KBM-7 (cell line): ENCODE results near the gene ZFYVE27.
"Not testable (repeated sequence)": the region's sequence is repeated elsewhere in the genome, so short reads cannot be mapped to it uniquely, and the experiment has no call there.

Experiments
- DNase-seq: peaks from one replicate; pipeline ENCODE4 v3.0.0-alpha.2; 2015
- in situ Hi-C: fragments of 300-500 bp; cut with MboI; formaldehyde crosslinking; loops from 2 replicates; pipeline ENCODE4 v1.14.3; 2020; ENCODE audit warnings: low sequenced_read_pairs, low pct_unique_long_range_greater_than_20kb, mixed read lengths

The ZFYVE27 gene, protein sequence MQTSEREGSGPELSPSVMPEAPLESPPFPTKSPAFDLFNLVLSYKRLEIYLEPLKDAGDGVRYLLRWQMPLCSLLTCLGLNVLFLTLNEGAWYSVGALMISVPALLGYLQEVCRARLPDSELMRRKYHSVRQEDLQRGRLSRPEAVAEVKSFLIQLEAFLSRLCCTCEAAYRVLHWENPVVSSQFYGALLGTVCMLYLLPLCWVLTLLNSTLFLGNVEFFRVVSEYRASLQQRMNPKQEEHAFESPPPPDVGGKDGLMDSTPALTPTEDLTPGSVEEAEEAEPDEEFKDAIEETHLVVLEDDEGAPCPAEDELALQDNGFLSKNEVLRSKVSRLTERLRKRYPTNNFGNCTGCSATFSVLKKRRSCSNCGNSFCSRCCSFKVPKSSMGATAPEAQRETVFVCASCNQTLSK

DNA sequence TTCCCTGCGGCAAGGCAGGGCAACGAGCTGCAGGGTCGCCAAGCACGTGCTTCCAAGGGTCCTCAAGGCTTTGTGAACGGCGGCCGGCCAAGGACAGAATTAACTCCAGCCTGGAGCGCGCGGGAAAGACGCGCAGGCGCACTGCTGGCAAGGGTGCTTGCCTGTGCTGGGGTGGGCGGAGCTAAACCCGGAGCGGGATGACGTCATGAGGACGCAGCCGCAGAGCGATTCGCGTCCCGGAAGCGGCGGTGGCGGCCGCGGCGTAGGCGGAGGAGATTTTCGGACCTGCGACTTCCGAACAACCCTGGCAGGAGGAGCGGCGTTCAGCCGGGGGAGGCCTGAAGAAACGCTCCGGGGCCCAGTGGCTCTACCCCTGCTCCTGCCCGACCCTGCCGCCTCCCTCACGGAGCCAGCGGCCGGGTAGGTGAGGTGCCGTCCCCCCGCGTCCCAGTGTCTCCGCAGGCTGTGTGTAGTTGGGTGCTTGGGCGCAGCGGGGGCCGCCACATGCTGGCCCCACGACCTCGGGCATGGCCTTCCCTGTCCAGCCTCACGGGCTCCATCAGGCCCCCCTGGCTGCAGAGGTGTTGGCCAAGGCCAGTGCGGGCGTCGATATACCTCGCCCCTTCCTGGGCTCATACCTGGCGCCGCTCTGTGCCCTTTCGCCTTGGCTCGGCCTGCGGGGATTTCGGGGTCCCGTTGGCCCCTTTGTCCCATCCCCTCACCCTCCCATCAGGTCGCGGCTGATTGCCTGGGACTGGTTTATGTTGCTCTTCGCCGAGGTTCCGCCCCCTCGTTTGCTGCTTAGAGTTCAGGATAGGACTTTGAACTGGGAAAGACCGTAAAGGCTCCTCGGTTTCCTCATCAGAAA, at the start of gene ZFYVE27:
TSS of gene ZFYVE27 (plus strand) at position 227 of the 868 bp plus-strand sequence. CDS start 1,350 bp downstream, outside the sequence.
- DNase-seq, result peak; percentile 94
- in situ Hi-C loops, result no loop called here

DNA sequence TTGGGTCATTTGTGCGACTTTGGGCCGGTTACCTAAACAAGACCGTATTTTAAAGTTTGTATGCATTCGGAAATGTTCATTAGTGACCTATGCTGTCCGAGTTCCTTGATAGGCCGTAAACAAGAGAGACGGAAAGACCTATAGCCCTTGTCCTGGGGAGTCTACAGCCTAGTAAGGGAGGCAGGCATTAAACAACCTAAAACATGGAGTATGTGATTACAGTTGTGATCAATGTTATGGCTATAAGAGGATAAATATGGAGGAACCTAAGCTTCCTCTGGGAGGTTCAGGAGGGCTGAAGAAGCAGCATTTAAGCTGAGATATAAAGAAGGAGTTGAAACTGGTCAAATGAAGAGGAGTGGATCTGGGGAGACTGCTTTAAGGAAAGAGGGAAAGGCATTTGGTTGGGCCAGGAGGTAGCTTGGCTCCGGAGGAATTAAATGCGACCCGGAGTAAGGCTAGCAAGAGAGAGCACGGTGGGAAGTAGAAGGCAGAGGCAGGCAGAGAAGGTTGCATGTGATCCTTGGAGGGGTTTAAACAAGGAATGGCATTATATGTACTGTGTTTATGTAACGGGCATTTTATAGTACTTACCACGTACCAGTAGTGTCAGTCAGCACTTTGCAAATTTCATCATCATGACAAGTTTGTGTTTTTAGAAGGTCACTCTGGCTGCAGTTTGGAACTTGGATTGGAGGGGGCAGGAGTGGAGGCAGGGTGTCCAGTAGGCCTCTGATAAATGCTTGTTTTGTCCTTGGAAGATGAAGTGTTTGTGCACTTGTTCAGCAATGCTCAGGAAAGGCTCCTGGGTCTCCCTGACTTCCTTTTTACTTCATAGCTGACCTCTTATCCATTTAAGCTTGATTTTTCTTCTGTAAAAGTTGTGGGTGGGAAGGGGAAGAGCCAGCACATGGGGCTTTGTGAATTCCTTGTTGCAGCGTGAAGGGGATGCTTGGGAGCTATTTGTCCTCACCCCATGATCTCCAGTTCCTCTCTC, 48.8 kb upstream of the ZFYVE27 start:
- in situ Hi-C loops, result no loop called here
- no peak for DNase-seq

DNA sequence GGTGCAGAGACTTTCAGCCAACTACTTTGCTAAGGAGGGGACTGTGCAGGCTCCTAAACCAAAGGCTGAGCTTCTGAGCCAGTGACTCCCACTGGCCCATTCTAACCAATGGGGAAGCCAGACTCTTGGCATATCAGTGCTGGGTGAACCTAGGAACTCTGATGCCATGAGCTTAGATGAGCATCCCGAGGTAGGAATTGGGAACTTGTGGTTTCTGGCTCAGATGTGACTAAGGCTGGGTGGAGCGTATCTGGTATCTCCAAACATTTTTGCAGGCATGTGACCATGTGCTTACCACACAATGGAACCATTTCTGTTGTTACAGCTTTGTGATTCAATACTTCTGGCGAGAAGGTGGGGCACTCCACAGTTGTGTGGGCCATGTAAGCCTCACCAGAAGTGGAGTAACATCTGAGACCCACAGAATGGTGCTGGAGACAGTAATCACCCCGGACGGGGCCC, 47.3 kb upstream of the ZFYVE27 start:
- DNase-seq, result peak; percentile 64
- in situ Hi-C loops, result no loop called here

DNA sequence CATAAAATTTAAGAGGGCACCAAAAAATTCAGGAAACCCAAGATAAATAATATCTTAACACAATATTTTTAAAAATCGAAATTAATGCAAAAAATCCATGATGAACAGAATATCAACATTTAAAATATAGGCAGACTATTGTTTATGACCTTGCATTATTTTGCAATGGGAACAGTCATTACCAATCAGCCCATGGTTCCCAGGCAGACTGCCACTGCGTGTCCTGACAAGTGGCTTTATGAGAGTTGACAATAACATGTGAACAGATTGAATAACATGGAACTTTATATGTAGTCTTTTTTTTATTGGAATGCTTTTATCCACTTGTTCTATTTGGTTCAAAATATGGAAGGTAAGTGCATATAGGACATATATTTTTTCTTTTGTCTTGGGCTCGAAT, 46.8 kb upstream of the ZFYVE27 start:
- DNase-seq, result no peak
- in situ Hi-C loops, result no loop called here

DNA sequence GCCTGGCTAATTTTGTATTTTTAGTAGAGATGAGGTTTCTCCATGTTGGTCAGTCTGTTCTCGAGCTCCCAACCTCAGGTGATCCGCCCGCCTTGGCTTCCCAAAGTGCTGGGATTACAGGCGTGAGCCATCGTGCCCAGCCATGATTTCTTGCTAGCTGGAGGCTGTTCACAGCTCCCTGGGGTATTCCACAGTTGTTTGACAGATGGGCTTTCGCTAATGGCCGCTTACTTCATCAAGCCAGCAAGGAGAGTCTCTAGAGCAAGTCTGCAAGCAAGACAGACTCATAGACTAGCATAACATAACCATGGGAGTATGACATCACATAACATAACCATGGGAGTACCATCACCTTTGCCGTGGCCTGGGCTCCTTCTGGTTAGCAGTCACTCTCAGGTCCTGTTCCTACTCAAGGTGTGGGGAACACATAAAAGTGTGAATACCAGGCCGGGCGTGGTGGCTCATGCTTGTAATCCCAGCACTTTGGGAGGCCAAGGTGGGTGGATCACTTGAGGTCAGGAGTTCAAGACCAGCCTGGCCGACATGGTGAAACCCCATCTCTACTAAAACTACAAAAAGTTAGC, 38.8 kb upstream of the ZFYVE27 start:
- in situ Hi-C loops, DNase-seq: not testable (repeated sequence)

DNA sequence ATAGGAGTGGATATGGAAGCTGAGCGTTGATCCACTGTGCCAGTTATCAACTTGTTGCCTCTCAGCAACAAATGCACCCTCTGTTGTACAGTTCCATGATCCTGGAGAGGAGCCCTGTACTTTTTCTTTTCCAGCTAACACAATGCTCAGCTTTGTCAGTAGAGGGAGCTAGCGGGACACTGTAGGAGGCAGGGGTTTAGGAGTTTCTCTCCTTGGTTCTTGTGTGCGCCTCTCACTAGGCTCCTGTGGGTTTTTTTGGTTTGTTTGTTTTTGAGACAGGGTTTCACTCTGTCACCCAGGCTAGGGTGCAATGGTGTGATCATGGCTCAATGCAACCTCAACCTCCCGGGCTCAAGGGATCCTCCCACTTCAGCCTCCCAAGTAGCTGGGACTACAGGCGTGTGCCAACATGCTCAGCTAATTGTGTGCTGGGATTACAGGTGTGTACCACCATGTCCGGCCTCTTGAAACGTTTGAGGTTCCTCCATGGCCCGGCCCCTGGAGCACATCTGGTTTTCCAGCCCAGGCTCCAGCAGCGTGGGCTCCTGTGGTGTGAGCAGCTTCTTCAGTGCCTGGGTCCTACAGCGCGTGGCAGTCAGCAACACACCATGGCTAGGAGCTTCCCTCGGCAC, 35.4 kb upstream of the ZFYVE27 start:
- in situ Hi-C loops, result no loop called here
- peak; percentile 82 for DNase-seq

DNA sequence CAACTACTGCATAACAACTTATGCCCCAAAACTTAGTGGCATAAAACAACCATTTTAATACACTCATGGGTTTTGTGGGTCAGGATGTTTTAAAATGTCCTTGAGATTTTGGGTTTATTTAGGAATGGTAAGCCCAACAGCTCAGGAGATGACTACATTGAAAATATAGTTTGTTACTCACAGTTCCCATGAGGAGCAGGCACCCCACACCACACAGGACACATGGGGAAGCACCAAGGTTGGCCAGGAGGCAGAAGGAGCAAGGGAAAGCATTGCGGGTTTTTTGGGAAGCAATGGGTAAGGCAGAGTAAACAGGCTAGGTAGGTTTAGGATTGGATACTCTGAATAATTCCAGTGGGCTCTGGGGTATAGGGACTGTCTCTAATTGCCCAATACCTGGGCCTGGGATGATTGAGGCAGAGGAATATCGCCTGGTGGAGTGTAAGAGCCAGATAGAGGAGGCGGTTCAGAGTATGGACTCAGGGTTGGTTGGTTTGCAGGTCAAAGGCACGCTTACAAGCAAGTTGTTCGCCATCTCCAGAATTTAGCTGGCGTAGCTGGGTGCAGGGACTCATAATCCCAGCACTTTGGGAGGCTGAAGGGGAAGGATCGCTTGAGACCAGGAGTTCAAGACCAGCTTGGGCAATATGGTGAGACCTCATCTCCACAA, 33.4 kb upstream of the ZFYVE27 start:
- in situ Hi-C loops, result no loop called here
- no peak for DNase-seq

DNA sequence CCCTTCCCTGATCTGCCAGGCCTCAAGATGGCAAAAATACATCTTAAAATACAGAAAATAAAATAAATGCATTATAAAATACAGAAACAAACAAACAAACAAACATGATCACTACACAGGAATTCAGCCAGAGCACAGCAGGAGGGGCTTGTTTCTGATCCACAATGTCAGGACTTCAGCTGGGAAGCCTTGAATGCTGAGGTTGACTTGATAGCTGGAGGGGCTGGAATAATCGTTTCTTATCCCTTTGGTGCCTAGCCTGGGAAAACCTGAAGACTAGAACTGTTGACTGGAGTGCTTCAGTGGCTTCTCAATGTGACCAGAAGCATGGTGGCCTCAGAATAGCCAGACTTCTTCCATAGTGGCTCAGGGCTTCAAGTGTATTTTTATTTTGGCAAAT, 32.6 kb upstream of the ZFYVE27 start:
- in situ Hi-C loops, result no loop called here
- no peak for DNase-seq

DNA sequence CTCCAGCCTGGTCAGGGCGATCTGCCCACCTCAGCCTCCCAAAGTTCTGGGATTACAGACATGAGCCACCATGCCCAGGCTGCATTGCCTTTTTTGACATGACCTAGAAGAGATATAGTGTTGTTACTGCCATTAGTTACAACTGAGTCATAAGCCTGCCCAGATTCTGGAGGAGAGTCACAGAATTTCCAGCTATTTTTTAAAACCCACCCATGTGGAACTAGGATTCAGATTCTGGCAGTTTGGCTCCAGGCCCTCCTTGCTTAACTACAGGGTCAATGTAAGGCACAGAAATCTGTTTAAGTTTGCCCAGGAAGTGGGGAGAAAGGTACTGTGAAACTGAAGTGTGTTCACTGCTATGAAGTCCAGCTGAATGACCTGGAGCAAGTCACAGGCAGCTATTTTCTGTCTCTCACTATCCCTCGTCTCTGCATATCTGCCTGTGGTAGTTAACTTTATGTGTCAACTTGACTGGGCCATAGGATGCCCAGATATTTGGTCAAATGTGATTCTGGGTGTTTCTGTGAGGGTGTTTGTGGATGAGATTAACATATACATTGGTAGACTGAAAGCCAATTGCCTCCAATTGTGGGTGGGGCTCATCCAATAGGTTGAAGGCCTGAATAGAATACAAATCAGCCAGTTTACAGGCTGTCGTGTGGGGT, 31.8 kb upstream of the ZFYVE27 start:
- in situ Hi-C loops, result no loop called here
- DNase-seq, result no peak

DNA sequence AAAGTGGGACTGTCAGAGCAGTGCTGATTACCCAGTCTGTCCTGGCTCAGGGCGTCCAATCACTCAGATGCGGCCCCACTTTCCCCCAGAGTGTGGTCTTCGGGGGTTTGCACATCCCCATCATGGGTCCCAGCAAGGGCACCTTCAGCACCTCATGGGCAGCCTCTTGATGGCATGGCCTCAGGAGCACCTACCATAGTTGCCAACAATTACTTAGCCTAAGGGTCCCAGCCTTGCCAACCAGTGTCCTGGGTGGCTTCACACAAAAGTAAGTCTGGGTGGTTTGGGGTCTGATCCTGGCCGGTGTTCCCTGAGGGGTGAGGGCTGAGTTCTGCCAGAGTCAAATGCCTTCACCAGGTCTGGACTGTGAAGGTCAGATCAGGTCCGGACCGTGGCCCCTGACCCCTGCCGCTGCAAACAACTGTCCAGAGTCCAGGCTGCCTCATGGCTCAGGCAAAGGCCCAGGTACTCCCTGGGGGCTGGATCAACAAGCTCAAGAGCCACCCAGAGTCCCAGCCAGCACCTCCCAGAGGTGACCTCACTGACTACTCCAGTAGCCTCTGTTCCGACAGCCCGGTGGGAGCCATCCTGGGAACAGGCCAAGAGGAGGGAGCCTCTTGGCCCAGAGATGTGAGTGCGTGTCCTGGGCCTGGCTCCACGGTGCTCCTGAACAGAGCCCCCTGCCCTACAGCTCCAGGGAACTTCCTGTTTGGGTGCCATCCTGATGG, 29.6 kb upstream of the ZFYVE27 start:
- in situ Hi-C loops, result no loop called here
- DNase-seq, result no peak

DNA sequence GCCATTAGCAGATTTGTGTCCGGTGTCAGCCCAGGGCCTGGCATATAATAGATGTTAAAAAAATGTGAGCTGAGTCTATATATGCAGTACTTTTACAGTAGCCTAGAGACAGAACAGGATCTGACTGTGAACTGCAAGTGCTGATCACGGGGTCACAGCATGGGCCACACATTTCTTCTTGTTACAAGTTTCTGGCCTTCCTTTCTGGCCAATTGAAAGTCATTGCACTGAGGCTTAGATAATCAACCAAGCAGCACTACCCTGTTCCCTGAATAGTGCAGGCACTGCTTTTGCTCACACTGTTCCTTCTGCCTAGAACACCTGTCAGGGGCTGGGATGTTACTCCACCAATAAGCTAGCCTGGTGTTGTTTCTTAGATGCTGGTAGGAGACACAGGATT, 28.8 kb upstream of the ZFYVE27 start:
- no peak for DNase-seq
- in situ Hi-C loops, result no loop called here

DNA sequence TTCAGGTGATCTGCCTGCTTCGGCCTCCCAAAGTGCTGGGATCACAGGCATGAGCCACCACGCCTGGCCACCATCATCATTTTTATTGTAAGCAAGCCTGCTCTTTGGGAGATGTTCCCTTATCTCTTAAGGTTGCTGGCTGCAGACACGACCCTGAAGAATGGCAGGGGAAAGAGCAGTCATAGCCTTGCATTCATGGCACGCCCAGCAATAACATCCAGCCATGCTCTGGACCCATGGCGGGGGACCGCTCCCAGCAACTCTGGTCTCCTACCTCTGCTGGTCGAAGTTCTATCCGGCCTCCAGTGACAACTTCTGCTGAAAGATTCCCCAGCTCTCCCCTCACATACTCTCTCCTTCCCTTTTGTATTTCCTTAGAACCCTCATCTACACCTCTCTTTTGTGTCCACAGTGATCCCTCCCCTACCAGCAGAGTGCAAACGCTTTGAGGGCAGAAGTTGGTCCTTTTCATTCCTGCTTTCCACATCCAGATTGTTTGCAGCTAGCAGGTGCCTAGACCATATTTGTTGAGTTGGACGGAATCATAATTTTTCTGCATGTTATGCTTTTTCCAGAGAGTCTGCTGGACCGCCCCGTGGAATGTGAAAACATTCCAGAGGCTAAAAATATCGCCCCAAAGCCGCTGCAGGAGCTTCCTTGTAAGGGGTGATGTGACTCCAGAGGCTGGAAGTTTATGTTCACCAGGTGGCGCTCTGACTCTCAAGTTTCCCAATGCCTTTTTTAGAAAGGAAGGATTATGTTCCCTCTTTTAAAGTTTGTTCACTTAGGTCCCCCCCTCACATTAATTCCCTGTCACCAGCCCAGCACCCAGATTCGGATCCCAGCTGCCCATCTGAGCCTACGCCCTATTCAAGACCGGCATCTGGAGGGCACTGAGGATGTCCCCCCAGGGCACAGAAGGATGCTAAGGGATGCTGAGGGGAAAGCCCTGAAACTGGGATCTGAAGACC, 27.7 kb upstream of the ZFYVE27 start:
- DNase-seq, result peak; percentile 81
- in situ Hi-C loops, result no loop called here

DNA sequence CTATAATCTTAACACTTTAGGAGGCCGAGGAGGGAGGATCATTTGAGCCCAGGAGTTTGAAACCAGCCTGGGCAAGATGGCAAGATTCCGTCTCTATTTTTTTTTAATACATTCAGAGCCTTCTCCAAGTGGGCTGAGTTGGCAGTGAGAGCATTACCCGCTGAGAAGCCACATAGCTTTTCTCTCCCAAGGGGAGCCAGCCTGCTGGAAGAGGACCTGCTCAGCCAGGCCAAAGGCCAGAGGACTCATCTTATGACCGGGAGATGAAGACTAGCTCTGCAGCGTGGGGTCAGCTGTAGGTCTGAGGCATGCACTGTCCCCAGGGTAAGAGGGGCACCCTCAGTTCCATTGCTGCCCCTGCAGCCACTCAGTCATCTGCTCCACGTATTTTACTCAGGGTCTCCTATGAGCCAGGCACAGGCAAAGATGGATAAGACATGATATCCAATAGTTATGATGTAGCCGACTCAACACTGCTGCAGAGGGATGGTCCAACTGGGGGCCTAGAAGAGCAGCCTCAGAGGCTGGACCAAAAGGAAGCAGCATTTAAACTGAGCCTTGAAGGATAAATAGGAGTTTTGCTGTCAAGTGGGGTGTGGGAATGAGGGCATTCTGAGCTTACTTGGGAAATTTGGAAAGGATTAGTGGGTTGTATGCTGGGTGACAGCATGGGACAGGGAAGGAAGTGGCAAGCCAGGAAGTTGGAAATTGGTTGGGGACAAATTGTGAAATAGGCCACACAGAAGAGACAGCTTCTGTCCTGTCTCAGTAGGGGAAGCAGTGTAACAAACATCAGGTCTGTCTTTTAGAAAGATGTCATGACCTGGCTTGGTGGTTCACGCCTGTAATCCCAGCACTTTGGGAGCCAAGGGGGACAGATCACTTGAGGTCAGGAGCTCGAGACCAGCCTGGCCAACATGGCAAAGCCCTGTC, 25.0 kb upstream of the ZFYVE27 start:
- in situ Hi-C loops, result no loop called here
- peak; percentile 28 for DNase-seq

DNA sequence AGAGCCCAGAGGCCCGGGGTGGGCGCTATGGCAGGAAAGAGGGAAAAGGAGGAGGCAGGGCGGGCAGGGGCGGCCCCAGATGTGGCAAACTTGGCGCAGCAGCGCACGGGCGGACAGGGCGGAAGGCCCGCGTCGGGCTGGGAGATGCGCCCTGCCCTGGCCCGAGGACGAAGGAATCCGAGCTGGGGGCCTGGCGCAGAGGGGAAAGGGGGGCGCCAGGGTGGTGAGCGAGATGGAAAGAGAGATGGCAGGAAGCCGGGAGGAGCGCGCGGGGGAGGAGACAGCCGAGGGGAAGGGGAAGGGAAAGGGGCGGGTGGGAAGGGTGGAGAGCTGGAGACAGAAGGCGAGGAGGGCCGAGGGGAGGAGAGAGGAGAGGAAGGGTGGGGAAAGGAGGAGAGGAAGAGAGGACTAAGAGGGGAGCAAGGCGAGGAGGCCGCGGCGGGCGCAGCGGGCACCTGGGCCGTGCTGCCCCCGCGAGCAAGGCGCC, 23.5 kb upstream of the ZFYVE27 start, which contains the start of gene MARVELD1:
TSS of gene MARVELD1 (plus strand) at position 392 of the 487 bp plus-strand sequence. CDS start 147 bp downstream, outside the sequence.
- in situ Hi-C loops, result no loop called here
- peak; percentile 64 for DNase-seq
